ENCODE data around the gene PSME3.
A peak's percentile ranks its signal among the peaks of the same experiment; 100 is the strongest.

The PSME3 gene

DNA sequence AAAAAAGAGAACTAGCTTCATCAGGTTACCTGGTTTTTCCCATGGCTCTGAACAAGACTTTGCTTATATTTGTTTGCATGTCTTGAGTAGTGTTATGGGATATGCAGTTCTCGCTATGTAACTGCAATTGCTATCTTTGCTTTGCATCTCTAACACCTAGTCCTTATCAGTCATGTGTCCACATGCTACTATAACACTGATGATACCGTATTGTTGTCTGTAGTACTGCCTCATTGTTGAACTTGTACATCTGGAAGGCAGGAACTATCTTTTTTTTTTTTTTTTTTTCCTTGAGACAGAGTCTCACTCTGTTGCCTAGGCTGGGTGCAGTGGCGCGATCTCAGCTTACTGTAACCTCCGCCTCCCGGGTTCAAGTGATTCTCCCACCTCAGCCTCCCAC lies 2.5 kb downstream of the PSME3 start:
- Histone ChIP-seq H3K27me3 (ENCODE audit: control insufficient read depth in 5 of 5, insufficient read depth in 4 of 5, low read length in 5 of 5) (no peaks in the 10 kb centered on the region), H3K9me3 (ENCODE audit: control insufficient read depth in 5 of 5, low read length in 5 of 5) (no peaks in the 10 kb centered on the region), H3K4me1 (ENCODE audit: control insufficient read depth in 5 of 5, insufficient read depth in 5 of 5, low read length in 5 of 5) (peaks cover 3 to 29% (median 23%) of the 10 kb centered on the region in 5 donors), H3K27ac (ENCODE audit: low read depth, low read length) (no peak overlapping the region), H3K9ac (ENCODE audit: low read length in 5 of 5) (no peak overlapping the region), H3K4me3 (ENCODE audit: low read depth in 1 of 5, low read length in 5 of 5) (no peak overlapping the region), H3K36me3 (ENCODE audit: control insufficient read depth in 5 of 5, insufficient read depth in 5 of 5, low read length in 5 of 5) (peaks cover 12 to 55% (median 36%) of the 10 kb centered on the region in 5 donors)

DNA sequence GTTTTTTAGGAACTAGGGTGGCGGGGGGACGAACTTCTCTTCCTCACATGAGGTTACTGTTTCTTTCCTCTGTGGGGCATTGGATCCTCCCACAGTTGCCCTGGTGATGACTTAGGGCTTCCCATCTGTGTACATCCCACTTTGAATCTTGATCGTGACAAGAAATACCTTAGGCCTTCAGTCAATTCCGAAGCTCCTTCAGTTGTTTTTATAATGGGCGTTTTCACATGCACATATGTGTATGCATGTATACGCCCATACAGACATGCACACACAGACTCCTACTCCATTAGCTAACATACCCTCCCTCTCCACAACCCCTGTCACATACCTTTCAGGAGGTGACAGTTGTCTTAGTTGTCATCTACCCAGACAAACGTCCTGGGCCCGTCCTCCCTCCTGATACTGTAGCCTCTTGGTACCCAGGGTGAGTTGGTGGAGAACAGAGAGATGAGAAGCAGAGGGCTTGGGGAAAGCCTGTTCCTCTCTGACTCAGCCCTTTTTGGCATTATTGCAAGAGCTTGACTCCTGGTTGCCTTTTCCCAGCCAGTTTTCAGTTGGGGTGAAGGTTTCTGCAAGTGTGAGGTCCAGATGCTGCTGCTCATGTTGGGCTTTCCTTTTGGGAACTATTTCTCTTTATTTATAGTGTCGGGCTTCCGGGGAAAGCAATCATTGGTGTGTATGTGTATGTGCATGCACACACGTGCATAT lies 8.9 kb downstream of the PSME3 start:
- Histone ChIP-seq H3K27me3 (ENCODE audit: control insufficient read depth in 5 of 5, insufficient read depth in 4 of 5, low read length in 5 of 5) (no peaks in the 10 kb centered on the region), H3K36me3 (ENCODE audit: control insufficient read depth in 5 of 5, insufficient read depth in 5 of 5, low read length in 5 of 5) (peaks cover 22 to 87% (median 68%) of the 10 kb centered on the region in 5 donors), H3K27ac (ENCODE audit: low read depth, low read length) (no peak overlapping the region), H3K4me3 (ENCODE audit: low read depth in 1 of 5, low read length in 5 of 5) (no peak overlapping the region), H3K9me3 (ENCODE audit: control insufficient read depth in 5 of 5, low read length in 5 of 5) (no peaks in the 10 kb centered on the region), H3K9ac (ENCODE audit: low read length in 5 of 5) (no peak overlapping the region), H3K4me1 (ENCODE audit: control insufficient read depth in 5 of 5, insufficient read depth in 5 of 5, low read length in 5 of 5) (peaks cover 10 to 39% (median 32%) of the 10 kb centered on the region in 5 donors)

DNA sequence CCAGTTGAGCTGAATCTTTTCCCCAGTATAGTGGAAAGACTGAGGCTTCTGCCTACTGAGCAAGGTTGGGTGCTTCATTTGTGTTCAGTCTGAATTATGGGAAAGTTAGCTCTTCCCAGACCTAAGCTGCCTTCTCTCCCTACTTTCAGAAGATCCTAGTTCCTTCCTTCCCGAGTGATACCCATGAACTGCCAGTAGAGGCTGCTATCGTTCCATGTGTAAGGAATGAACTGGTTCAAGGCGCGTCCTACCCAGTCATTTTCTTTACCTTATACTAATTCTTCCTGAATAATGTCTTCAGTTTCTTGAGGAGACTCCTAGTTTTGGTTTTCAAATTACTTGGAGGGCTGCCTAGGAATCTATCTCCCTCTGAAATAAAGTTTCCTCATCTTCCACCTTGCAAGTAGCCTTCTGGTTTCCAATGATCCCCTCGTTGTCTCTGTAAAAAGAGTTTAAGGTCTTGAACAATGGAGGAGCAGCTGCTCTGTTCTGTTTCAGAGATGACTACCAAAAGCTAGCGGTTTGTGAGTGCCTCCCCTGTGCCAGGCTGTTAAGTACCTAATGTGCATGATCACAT lies 10.2 kb downstream of the PSME3 start:
- H3K27me3 ChIP-seq (ENCODE audit: control insufficient read depth in 5 of 5, insufficient read depth in 4 of 5, low read length in 5 of 5), result no peaks in the 10 kb centered on the region
- H3K27ac ChIP-seq (ENCODE audit: low read depth, low read length), result peak overlapping the region; percentile 90
- no peaks in the 10 kb centered on the region for H3K9me3 ChIP-seq (ENCODE audit: control insufficient read depth in 5 of 5, low read length in 5 of 5)
- no peak overlapping the region for H3K4me3 ChIP-seq (ENCODE audit: low read depth in 1 of 5, low read length in 5 of 5)
- H3K9ac ChIP-seq (ENCODE audit: low read length in 5 of 5), result peak overlapping the region in 2 of 5 donors; percentile 11 to 38
- H3K36me3 ChIP-seq (ENCODE audit: control insufficient read depth in 5 of 5, insufficient read depth in 5 of 5, low read length in 5 of 5), result peaks cover 16 to 73% (median 56%) of the 10 kb centered on the region in 5 donors
- peaks cover 12 to 51% (median 43%) of the 10 kb centered on the region in 5 donors for H3K4me1 ChIP-seq (ENCODE audit: control insufficient read depth in 5 of 5, insufficient read depth in 5 of 5, low read length in 5 of 5)

GRCh38 chr17:42844271-42844670 lies 11.1 kb downstream of the PSME3 start, which contains the start of gene AOC2:
Gene AOC2, plus strand, starts transcription at chr17:42844580. Its CDS starts 47 bp downstream, at chr17:42844627.
- no peaks in the 10 kb centered on the region for H3K9me3 ChIP-seq (ENCODE audit: control insufficient read depth in 5 of 5, low read length in 5 of 5)
- no peak within 1 kb of the TSS for H3K4me3 ChIP-seq (ENCODE audit: low read depth in 1 of 5, low read length in 5 of 5)
- H3K36me3 ChIP-seq (ENCODE audit: control insufficient read depth in 5 of 5, insufficient read depth in 5 of 5, low read length in 5 of 5), result peaks cover 11 to 65% (median 47%) of the 10 kb centered on the region in 5 donors
- H3K27ac ChIP-seq (ENCODE audit: low read depth, low read length), result peak within 1 kb of the TSS; percentile 90
- H3K27me3 ChIP-seq (ENCODE audit: control insufficient read depth in 5 of 5, insufficient read depth in 4 of 5, low read length in 5 of 5), result no peaks in the 10 kb centered on the region
- peak within 1 kb of the TSS in 4 of 5 donors; percentile 54 to 77 (median 58) for H3K9ac ChIP-seq (ENCODE audit: low read length in 5 of 5)
- peaks cover 13 to 59% (median 49%) of the 10 kb centered on the region in 5 donors for H3K4me1 ChIP-seq (ENCODE audit: control insufficient read depth in 5 of 5, insufficient read depth in 5 of 5, low read length in 5 of 5)

- no peaks in the 10 kb centered on the region for H3K27me3 ChIP-seq (ENCODE audit: control insufficient read depth in 5 of 5, insufficient read depth in 4 of 5, low read length in 5 of 5)
- H3K36me3 ChIP-seq (ENCODE audit: control insufficient read depth in 5 of 5, insufficient read depth in 5 of 5, low read length in 5 of 5), result peaks cover 10 to 58% (median 44%) of the 10 kb centered on the region in 5 donors
- peak overlapping the region; percentile 90 for H3K27ac ChIP-seq (ENCODE audit: low read depth, low read length)
- no peak overlapping the region for H3K4me3 ChIP-seq (ENCODE audit: low read depth in 1 of 5, low read length in 5 of 5)
- no peaks in the 10 kb centered on the region for H3K9me3 ChIP-seq (ENCODE audit: control insufficient read depth in 5 of 5, low read length in 5 of 5)
- peak overlapping the region in 4 of 5 donors; percentile 54 to 77 (median 58) for H3K9ac ChIP-seq (ENCODE audit: low read length in 5 of 5)
- H3K4me1 ChIP-seq (ENCODE audit: control insufficient read depth in 5 of 5, insufficient read depth in 5 of 5, low read length in 5 of 5), result peaks cover 19 to 66% (median 56%) of the 10 kb centered on the region in 5 donors
Measured at GRCh38 chr17:42844761-42845555, 11.8 kb downstream of the PSME3 start.

DNA sequence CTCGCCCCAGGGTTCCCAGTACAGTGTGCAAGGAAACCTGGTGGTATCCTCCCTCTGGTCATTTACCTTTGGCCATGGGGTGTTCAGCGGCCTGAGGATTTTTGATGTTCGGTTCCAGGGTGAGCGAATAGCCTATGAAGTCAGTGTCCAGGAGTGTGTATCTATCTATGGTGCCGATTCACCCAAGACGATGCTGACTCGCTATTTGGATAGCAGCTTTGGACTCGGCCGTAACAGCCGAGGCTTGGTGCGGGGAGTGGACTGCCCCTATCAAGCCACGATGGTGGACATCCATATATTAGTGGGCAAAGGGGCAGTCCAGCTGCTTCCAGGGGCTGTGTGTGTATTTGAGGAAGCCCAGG lies 12.3 kb downstream of the PSME3 start:
- Histone ChIP-seq H3K27me3 (ENCODE audit: control insufficient read depth in 5 of 5, insufficient read depth in 4 of 5, low read length in 5 of 5) (no peaks in the 10 kb centered on the region), H3K9me3 (ENCODE audit: control insufficient read depth in 5 of 5, low read length in 5 of 5) (no peaks in the 10 kb centered on the region), H3K36me3 (ENCODE audit: control insufficient read depth in 5 of 5, insufficient read depth in 5 of 5, low read length in 5 of 5) (peaks cover 10 to 52% (median 40%) of the 10 kb centered on the region in 5 donors), H3K4me1 (ENCODE audit: control insufficient read depth in 5 of 5, insufficient read depth in 5 of 5, low read length in 5 of 5) (peaks cover 20 to 71% (median 61%) of the 10 kb centered on the region in 5 donors), H3K27ac (ENCODE audit: low read depth, low read length) (peak overlapping the region; percentile 90), H3K4me3 (ENCODE audit: low read depth in 1 of 5, low read length in 5 of 5) (peak overlapping the region in 1 of 5 donors; percentile 25), H3K9ac (ENCODE audit: low read length in 5 of 5) (peak overlapping the region in 4 of 5 donors; percentile 2 to 77 (median 59))

- Histone ChIP-seq H3K9me3 (ENCODE audit: control insufficient read depth in 5 of 5, low read length in 5 of 5) (no peaks in the 10 kb centered on the region), H3K9ac (ENCODE audit: low read length in 5 of 5) (peak overlapping the region in 4 of 5 donors; percentile 2 to 77 (median 59)), H3K4me1 (ENCODE audit: control insufficient read depth in 5 of 5, insufficient read depth in 5 of 5, low read length in 5 of 5) (peaks cover 20 to 74% (median 65%) of the 10 kb centered on the region in 5 donors), H3K36me3 (ENCODE audit: control insufficient read depth in 5 of 5, insufficient read depth in 5 of 5, low read length in 5 of 5) (peaks cover 10 to 49% (median 36%) of the 10 kb centered on the region in 5 donors), H3K27ac (ENCODE audit: low read depth, low read length) (peak overlapping the region; percentile 90), H3K4me3 (ENCODE audit: low read depth in 1 of 5, low read length in 5 of 5) (peak overlapping the region in 1 of 5 donors; percentile 59), H3K27me3 (ENCODE audit: control insufficient read depth in 5 of 5, insufficient read depth in 4 of 5, low read length in 5 of 5) (no peaks in the 10 kb centered on the region)
Measured at GRCh38 chr17:42845918-42846593, 12.9 kb downstream of the PSME3 start.

- Histone ChIP-seq H3K4me1 (ENCODE audit: control insufficient read depth in 5 of 5, insufficient read depth in 5 of 5, low read length in 5 of 5) (peaks cover 20 to 74% (median 65%) of the 10 kb centered on the region in 5 donors), H3K4me3 (ENCODE audit: low read depth in 1 of 5, low read length in 5 of 5) (peak overlapping the region in 3 of 5 donors; percentile 25 to 59 (median 26)), H3K9ac (ENCODE audit: low read length in 5 of 5) (peak overlapping the region in 4 of 5 donors; percentile 6 to 77 (median 48)), H3K27ac (ENCODE audit: low read depth, low read length) (peak overlapping the region; percentile 90), H3K27me3 (ENCODE audit: control insufficient read depth in 5 of 5, insufficient read depth in 4 of 5, low read length in 5 of 5) (no peaks in the 10 kb centered on the region), H3K36me3 (ENCODE audit: control insufficient read depth in 5 of 5, insufficient read depth in 5 of 5, low read length in 5 of 5) (peaks cover 5 to 42% (median 29%) of the 10 kb centered on the region in 5 donors), H3K9me3 (ENCODE audit: control insufficient read depth in 5 of 5, low read length in 5 of 5) (no peaks in the 10 kb centered on the region)
Measured at GRCh38 chr17:42846594-42847280, 13.5 kb downstream of the PSME3 start.

- H3K27ac ChIP-seq (ENCODE audit: low read depth, low read length), result peak overlapping the region; percentile 90
- H3K27me3 ChIP-seq (ENCODE audit: control insufficient read depth in 5 of 5, insufficient read depth in 4 of 5, low read length in 5 of 5), result no peaks in the 10 kb centered on the region
- H3K4me3 ChIP-seq (ENCODE audit: low read depth in 1 of 5, low read length in 5 of 5), result no peak overlapping the region
- H3K9me3 ChIP-seq (ENCODE audit: control insufficient read depth in 5 of 5, low read length in 5 of 5), result no peaks in the 10 kb centered on the region
- H3K9ac ChIP-seq (ENCODE audit: low read length in 5 of 5), result peak overlapping the region in 1 of 5 donors; percentile 77
- peaks cover 20 to 83% (median 65%) of the 10 kb centered on the region in 5 donors for H3K4me1 ChIP-seq (ENCODE audit: control insufficient read depth in 5 of 5, insufficient read depth in 5 of 5, low read length in 5 of 5)
- H3K36me3 ChIP-seq (ENCODE audit: control insufficient read depth in 5 of 5, insufficient read depth in 5 of 5, low read length in 5 of 5), result peaks cover 0 to 28% (median 16%) of the 10 kb centered on the region in 5 donors
Measured at GRCh38 chr17:42848093-42848492, 14.9 kb downstream of the PSME3 start.

Data from subcutaneous abdominal adipose tissue (tissue), 5 donors.